GM19397 (cell line): ENCODE results near the gene CAMTA1.
"Not testable (repeated sequence)": the region's sequence is repeated elsewhere in the genome, so short reads cannot be mapped to it uniquely, and the experiment has no call there.

ENCODE experiments used
- ATAC-seq: cut with Tn5 transposase; IDR thresholded peaks from one replicate; pipeline ENCODE4 v1.9.1; 2021; ENCODE audit warnings: mild to moderate bottlenecking, moderate library complexity; ENCODE audit not compliant: unreplicated experiment

Gene CAMTA1

GRCh38 chr1:6785318-6785727 is at the start of gene CAMTA1:
TSS of gene CAMTA1 (plus strand) at chr1:6785454. CDS start at chr1:6785531, 77 bp downstream.
- ATAC-seq, result peak; percentile 72

GRCh38 chr1:6738987-6739676 is 46.1 kb upstream of the CAMTA1 start:
- no peak for ATAC-seq

- ATAC-seq, result not testable (repeated sequence)
These were observed 42.5 kb upstream of the CAMTA1 start for GRCh38 chr1:6742676-6743188.

- no peak for ATAC-seq
These were observed 41.8 kb upstream of the CAMTA1 start for GRCh38 chr1:6743189-6744101.

- no peak for ATAC-seq
These were observed 40.2 kb upstream of the CAMTA1 start for GRCh38 chr1:6745073-6745472.

- ATAC-seq, result no peak
These were observed 37.6 kb upstream of the CAMTA1 start for GRCh38 chr1:6747674-6748073.

- ATAC-seq, result no peak
These were observed 34.8 kb upstream of the CAMTA1 start for GRCh38 chr1:6750490-6750889.

- no peak for ATAC-seq
These were observed 31.7 kb upstream of the CAMTA1 start for GRCh38 chr1:6753320-6754140.

GRCh38 chr1:6756457-6756856 is 28.8 kb upstream of the CAMTA1 start:
- no peak for ATAC-seq

- no peak for ATAC-seq
These were observed 27.4 kb upstream of the CAMTA1 start for GRCh38 chr1:6757719-6758435.

GRCh38 chr1:6761196-6761737 is 24.0 kb upstream of the CAMTA1 start:
- ATAC-seq, result no peak

- no peak for ATAC-seq
These were observed 23.2 kb upstream of the CAMTA1 start for GRCh38 chr1:6762060-6762459.

- ATAC-seq, result no peak
These were observed 14.4 kb upstream of the CAMTA1 start for GRCh38 chr1:6770751-6771440.

GRCh38 chr1:6771441-6771769 is 13.8 kb upstream of the CAMTA1 start:
- ATAC-seq, result no peak

GRCh38 chr1:6774381-6774780 is 10.9 kb upstream of the CAMTA1 start:
- ATAC-seq, result no peak

GRCh38 chr1:6775261-6776043 is 9.8 kb upstream of the CAMTA1 start:
- no peak for ATAC-seq

- no peak for ATAC-seq
These were observed 8.9 kb upstream of the CAMTA1 start for GRCh38 chr1:6776389-6776788.

- no peak for ATAC-seq
These were observed 8.4 kb upstream of the CAMTA1 start for GRCh38 chr1:6776895-6777294.

- ATAC-seq, result no peak
These were observed 7.4 kb upstream of the CAMTA1 start for GRCh38 chr1:6777813-6778212.
